ENCODE data around the gene CES4A. TPM values are rescaled to one million over a fixed set of nuclear protein-coding genes. Genes with fewer than 3 reads are reported as not detected.

Gene CES4A
- total RNA-seq, 2 experiments from 2014 or later, result 3.5 to 4.6 TPM

Other genes starting within 250 kb of the CES4A start
- gene DYNC1LI2, start 237.0 kb upstream of the CES4A start, total RNA-seq, result 10 to 100 TPM; 38.8 to 41.1 TPM
- not detected for gene TERB1, start 187.0 kb upstream of the CES4A start, total RNA-seq
- gene NAE1, start 157.6 kb upstream of the CES4A start, total RNA-seq, result 100 to 1,000 TPM; 118 to 121 TPM
- not detected for gene CA7, start 144.2 kb upstream of the CES4A start, total RNA-seq
- 10 to 100 TPM; 25.5 to 25.9 TPM for gene PDP2, start 108.1 kb upstream of the CES4A start, total RNA-seq
- not detected for gene CDH16, start 69.7 kb upstream of the CES4A start, total RNA-seq
- gene RRAD, start 63.1 kb upstream of the CES4A start, total RNA-seq, result under 1 TPM; 0.20 to 0.33 TPM
- gene CIAO2B, start 54.2 kb upstream of the CES4A start, total RNA-seq, result 100 to 1,000 TPM; 152 to 153 TPM
- 10 to 100 TPM; 23.3 to 24.9 TPM for gene CES2, start 53.1 kb upstream of the CES4A start, total RNA-seq
- under 1 TPM; 0.43 to 0.80 TPM for gene CES3, start 27.3 kb upstream of the CES4A start, total RNA-seq
- gene CBFB, start 40.6 kb downstream of the CES4A start, total RNA-seq, result 100 to 1,000 TPM; 110 to 114 TPM
- 10 to 100 TPM; 13.8 to 14.9 TPM for gene PHAF1, start 121.4 kb downstream of the CES4A start, total RNA-seq
- gene B3GNT9, start 162.4 kb downstream of the CES4A start, total RNA-seq, result 1 to 10 TPM; 1.5 to 1.7 TPM
- gene TRADD, start 171.3 kb downstream of the CES4A start, total RNA-seq, result 10 to 100 TPM; 15.3 to 16.0 TPM
- gene FBXL8, start 171.4 kb downstream of the CES4A start, total RNA-seq, result 1 to 10 TPM; 7.9 to 8.5 TPM
- gene HSF4, start 176.2 kb downstream of the CES4A start, total RNA-seq, result 10 to 100 TPM in 1 of 2 experiments, 1 to 10 TPM in 1; 9.3 to 10.1 TPM
- 1 to 10 TPM; 6.1 to 6.4 TPM for gene NOL3, start 181.9 kb downstream of the CES4A start, total RNA-seq
- gene MATCAP1, start 195.4 kb downstream of the CES4A start, total RNA-seq, result 10 to 100 TPM; 15.8 to 16.7 TPM
- under 1 TPM in 1 of 2 experiments, not detected in 1; 0.19 TPM for gene EXOC3L1, start 201.5 kb downstream of the CES4A start, total RNA-seq
- gene E2F4, start 203.6 kb downstream of the CES4A start, total RNA-seq, result 100 to 1,000 TPM; 130 to 136 TPM
- gene ELMO3, start 210.5 kb downstream of the CES4A start, total RNA-seq, result 1 to 10 TPM; 4.3 to 4.5 TPM
- 10 to 100 TPM; 46.5 to 48.6 TPM for gene TMEM208, start 238.5 kb downstream of the CES4A start, total RNA-seq